A673 (cell line): ENCODE results near the gene OR6P1. TPM values are rescaled to one million over a fixed set of nuclear protein-coding genes. Genes with fewer than 3 reads are reported as not detected.

Experiments
- BruUV-seq: library from RNA; stranded (reverse); fragments of 400-500 nt; replicated peaks from 2 replicates; lab custom pipeline; 2021; lab: Mats Ljungman, UMichigan
- CTCF ChIA-PET: fragments of 300-600 bp; sonication (Branson Sonifier 250); formaldehyde crosslinking; loops from one replicate; lab custom pipeline; 2022; ENCODE audit warnings: antibody characterized with exemption; lab: Charles Lee
- POLR2A ChIA-PET: fragments of 300-600 bp; sonication (Branson Sonifier 250); formaldehyde crosslinking; loops from one replicate; lab custom pipeline; 2022; ENCODE audit warnings: antibody characterized with exemption; ENCODE audit not compliant: low non-redundant PET; lab: Charles Lee
- DNase-seq: peaks from one replicate; pipeline ENCODE4 v3.0.0-alpha.2; 2015; ENCODE audit warnings: low spot score
- H3K27ac ChIP-seq: fragments of 200-600 bp; sonication (generic); 2 replicates; pipeline ENCODE4 v1.5.1; 2016; ENCODE audit warnings: mixed run types, low read depth, mild to moderate bottlenecking, mixed read lengths, antibody characterized with exemption, low read length; ENCODE audit not compliant: poor library complexity, severe bottlenecking
- H3K27me3 ChIP-seq: fragments of 200-600 bp; sonication (generic); replicated peaks from 2 replicates; pipeline ENCODE4 v1.6.1; 2017; ENCODE audit warnings: mixed run types, low read depth, mild to moderate bottlenecking, mixed read lengths, antibody characterized with exemption, low read length; ENCODE audit not compliant: insufficient read depth, poor library complexity
- H3K36me3 ChIP-seq: fragments of 200-600 bp; sonication (generic); 2 replicates; pipeline ENCODE4 v1.6.1; 2016; ENCODE audit warnings: mixed run types, mild to moderate bottlenecking, mixed read lengths, antibody characterized with exemption, low read length; ENCODE audit not compliant: insufficient read depth, poor library complexity, severe bottlenecking
- H3K4me1 ChIP-seq: fragments of 200-600 bp; sonication (generic); 2 replicates; pipeline ENCODE4 v1.6.1; 2017; ENCODE audit warnings: mixed run types, mild to moderate bottlenecking, mixed read lengths, antibody characterized with exemption, low read length; ENCODE audit not compliant: insufficient read depth, poor library complexity, severe bottlenecking
- H3K4me3 ChIP-seq: fragments of 200-600 bp; sonication (generic); 2 replicates; pipeline ENCODE4 v1.5.1; 2016; ENCODE audit warnings: low read depth, mixed run types, mild to moderate bottlenecking, mixed read lengths, low read length; ENCODE audit not compliant: poor library complexity, severe bottlenecking
- H3K9me3 ChIP-seq: fragments of 200-600 bp; sonication (generic); 2 replicates; pipeline ENCODE4 v1.6.1; 2016; ENCODE audit warnings: mixed run types, low read depth, mild to moderate bottlenecking, mixed read lengths, antibody characterized with exemption, low read length; ENCODE audit not compliant: poor library complexity, severe bottlenecking
- CTCF ChIP-seq: fragments of 300-800, 200-600 bp; sonication (generic); conservative IDR thresholded peaks from 2 replicates; pipeline ENCODE4 v1.5.1; 2017; ENCODE audit warnings: low read depth, mild to moderate bottlenecking, antibody characterized with exemption, low read length, moderate library complexity, mixed read lengths
- EZH2 ChIP-seq: fragments of 200-600 bp; sonication (generic); IDR thresholded peaks from 2 replicates; pipeline ENCODE4 v1.6.1; 2017; ENCODE audit warnings: borderline replicate concordance, low read depth, mild to moderate bottlenecking, mixed read lengths, antibody characterized with exemption, low read length; ENCODE audit not compliant: poor library complexity, severe bottlenecking
- intact Hi-C: fragments of 100-400 bp; cut with micrococcal nuclease; formaldehyde crosslinking; loops from one replicate; pipeline ENCODE4 v1.10.0; 2022; ENCODE audit not compliant: unreplicated experiment
- total RNA-seq: library from RNA; stranded (reverse); gene quantifications from 2 replicates; pipeline ENCODE4 v1.2.3, GENCODE V29; 2021

The OR6P1 gene
- total RNA-seq, 1 experiment from 2014 or later, result not detected

DNA sequence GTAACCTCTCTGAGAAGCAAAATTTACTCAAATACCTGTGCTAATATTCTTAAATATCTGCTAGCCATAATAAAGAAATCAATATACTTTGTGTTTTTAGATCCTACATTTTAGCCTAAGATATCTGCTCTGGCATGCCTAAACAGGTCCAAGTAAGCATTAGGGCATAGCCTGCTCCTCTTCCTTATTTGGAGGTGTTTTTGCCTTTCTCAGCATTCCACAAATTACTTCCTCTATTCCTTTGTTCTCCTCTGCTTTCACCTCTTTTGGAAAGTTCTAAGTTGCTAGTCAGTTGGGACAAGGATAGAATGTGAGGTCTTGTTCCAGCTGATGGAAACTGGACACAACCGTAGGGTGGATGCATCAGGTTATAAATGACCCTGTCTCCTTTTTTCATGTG lies 16.6 kb upstream of the OR6P1 start:
- no peak for TF ChIP-seq CTCF
- no peak for TF ChIP-seq EZH2
- Histone ChIP-seq H3K27me3 (no peaks in the 10 kb centered on the region), H3K4me3 (no peak overlapping the region), H3K9me3 (no peaks in the 10 kb centered on the region), H3K36me3 (no peaks in the 10 kb centered on the region), H3K27ac (no peak overlapping the region), H3K4me1 (no peaks in the 10 kb centered on the region)
- ChIA-PET CTCF (no interaction called here), POLR2A (no interaction called here)
- intact Hi-C loops, result no loop called here
- no TSS peak for BruUV-seq
- DNase-seq, result no peak

DNA sequence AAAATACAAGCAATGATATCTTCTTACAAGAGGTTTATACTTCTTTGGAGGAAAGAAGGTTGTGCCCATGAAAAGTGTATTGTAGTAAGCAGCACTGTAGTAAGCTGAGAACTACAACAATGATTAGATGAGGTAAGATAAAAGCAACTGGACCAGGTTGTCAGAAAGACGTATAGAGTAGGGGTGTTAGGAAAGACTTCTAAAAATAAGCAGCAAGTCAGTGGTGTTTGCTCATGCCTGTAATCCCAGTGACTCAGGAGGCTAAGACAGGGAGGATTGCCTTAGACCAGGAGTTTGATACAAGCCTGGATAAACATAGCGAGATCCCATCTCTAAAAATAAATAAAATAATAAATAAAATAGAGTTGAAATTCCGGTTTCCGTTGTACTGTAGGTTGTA lies 13.6 kb upstream of the OR6P1 start:
- no peak for DNase-seq
- no TSS peak for BruUV-seq
- Histone ChIP-seq H3K27ac (no peak overlapping the region), H3K4me1 (no peaks in the 10 kb centered on the region), H3K27me3 (no peaks in the 10 kb centered on the region), H3K36me3 (no peaks in the 10 kb centered on the region), H3K9me3 (no peaks in the 10 kb centered on the region), H3K4me3 (no peak overlapping the region)
- TF ChIP-seq EZH2 (no peak), CTCF (no peak)
- intact Hi-C loops, result no loop called here
- ChIA-PET CTCF (no interaction called here), POLR2A (no interaction called here)

DNA sequence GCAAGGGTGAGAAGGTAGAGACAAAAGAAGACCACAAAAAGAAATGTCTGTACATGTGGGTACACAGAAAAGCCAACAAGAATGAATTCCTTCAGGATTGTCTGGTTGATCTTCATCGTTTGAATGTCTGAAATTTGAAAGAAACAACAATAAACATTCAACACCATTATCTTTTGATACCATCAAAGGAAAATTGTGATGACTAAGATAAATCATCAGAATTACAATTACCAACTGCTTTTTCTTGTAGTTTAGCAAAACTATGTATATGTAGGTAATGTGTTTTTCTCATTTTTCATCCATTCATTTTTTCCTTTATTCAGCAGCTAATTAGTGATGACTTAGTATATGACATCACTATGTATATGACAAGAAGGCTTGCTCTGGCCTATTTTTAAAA lies 9.4 kb upstream of the OR6P1 start, which contains the start of gene OR10X1:
Gene OR10X1, minus strand, starts transcription at position 167 of the 400 bp plus-strand sequence. Its CDS starts 0 bp downstream, at position 167.
- no peaks in the 10 kb centered on the region for H3K9me3 ChIP-seq
- BruUV-seq, result no TSS peak
- ChIA-PET CTCF (no interaction called here), POLR2A (no interaction called here)
- H3K27ac ChIP-seq, result no peak within 1 kb of the TSS
- no peak for TF ChIP-seq CTCF
- TF ChIP-seq EZH2, result no peak
- no peaks in the 10 kb centered on the region for H3K36me3 ChIP-seq
- H3K4me1 ChIP-seq, result no peaks in the 10 kb centered on the region
- no peaks in the 10 kb centered on the region for H3K27me3 ChIP-seq
- intact Hi-C loops, result no loop called here
- DNase-seq, result no peak
- no peak within 1 kb of the TSS for H3K4me3 ChIP-seq
